Neural cell (in vitro differentiated cells): ENCODE data around the gene AGBL1. TPM values are rescaled to one million over a fixed set of nuclear protein-coding genes. Genes with fewer than 3 reads are reported as not detected.

Source experiments
- H2AFZ ChIP-seq: fragments of 200-600, 300-800 bp; sonication (generic), shearing (Covaris generic); 2 replicates; pipeline ENCODE4 v1.6.0; 2014; ENCODE audit warnings: low read depth, mild to moderate bottlenecking, antibody characterized with exemption, low read length, moderate library complexity
- H3F3A ChIP-seq: fragments of 200-600 bp; shearing (Covaris generic); 2 replicates; pipeline ENCODE4 v1.6.1; 2016; ENCODE audit warnings: mild to moderate bottlenecking, moderate library complexity, mixed read lengths, antibody characterized with exemption, low read length; ENCODE audit not compliant: insufficient read depth, poor library complexity, severe bottlenecking
- H3K27ac ChIP-seq: fragments of 200-600, 300-800 bp; sonication (generic), shearing (Covaris generic); 2 replicates; pipeline ENCODE4 v1.5.1; 2014; ENCODE audit warnings: mild to moderate bottlenecking, low read length, moderate library complexity
- H3K27me3 ChIP-seq: fragments of 300-800, 200-600 bp; sonication (generic), shearing (Covaris generic); 2 replicates; pipeline ENCODE4 v1.6.0; 2014; ENCODE audit warnings: mild to moderate bottlenecking, low read depth, low read length, moderate library complexity; ENCODE audit not compliant: insufficient read depth
- H3K36me3 ChIP-seq: fragments of 300-800, 200-600 bp; sonication (generic), shearing (Covaris generic); 2 replicates; pipeline ENCODE4 v1.5.1; 2014; ENCODE audit warnings: mild to moderate bottlenecking, antibody characterized with exemption, low read length, moderate library complexity; ENCODE audit not compliant: insufficient read depth
- H3K4me2 ChIP-seq: fragments of 300-800, 200-600 bp; sonication (generic), shearing (Covaris generic); 2 replicates; pipeline ENCODE4 v1.6.0; 2014; ENCODE audit warnings: mild to moderate bottlenecking, low read length
- H3K4me3 ChIP-seq: fragments of 300-800, 200-600 bp; sonication (generic), shearing (Covaris generic); 2 replicates; pipeline ENCODE4 v1.5.1; 2014; ENCODE audit warnings: mild to moderate bottlenecking, low read length, moderate library complexity
- H3K79me2 ChIP-seq: fragments of 200-600 bp; shearing (Covaris generic); replicated peaks from 2 replicates; pipeline ENCODE4 v1.6.0; 2014; ENCODE audit warnings: mild to moderate bottlenecking, low read length, moderate library complexity; ENCODE audit not compliant: insufficient read depth
- H3K9ac ChIP-seq: fragments of 300-800, 200-600 bp; sonication (generic), shearing (Covaris generic); 2 replicates; pipeline ENCODE4 v1.6.1; 2016; ENCODE audit warnings: mild to moderate bottlenecking, low read length, mixed read lengths
- H3K9me2 ChIP-seq: fragments of 200-600 bp; shearing (Covaris generic); 2 replicates; pipeline ENCODE4 v1.6.1; 2016; ENCODE audit warnings: mild to moderate bottlenecking, low read length, mixed read lengths; ENCODE audit not compliant: insufficient read depth
- H3K9me3 ChIP-seq: fragments of 200-600, 300-800 bp; sonication (generic), shearing (Covaris generic); 2 replicates; pipeline ENCODE4 v1.6.1; 2016; ENCODE audit warnings: mild to moderate bottlenecking, mixed run types, low read length, moderate library complexity, mixed read lengths
- H4K20me1 ChIP-seq: fragments of 200-600 bp; shearing (Covaris generic); 2 replicates; pipeline ENCODE4 v1.6.1; 2016; ENCODE audit warnings: mild to moderate bottlenecking, mixed run types; ENCODE audit not compliant: insufficient read depth
- CTCF ChIP-seq: fragments of 450-650 bp; IDR thresholded peaks from 2 replicates; pipeline ENCODE4 v1.5.1; 2014; ENCODE audit warnings: antibody characterized with exemption, mild to moderate bottlenecking, moderate library complexity; ENCODE audit not compliant: poor library complexity, severe bottlenecking
- EP300 ChIP-seq: fragments of 450-650 bp; conservative IDR thresholded peaks from 2 replicates; pipeline ENCODE4 v1.6.1; 2014; ENCODE audit warnings: antibody characterized with exemption, mild to moderate bottlenecking, moderate library complexity; ENCODE audit not compliant: poor library complexity, severe bottlenecking
- EZH2 ChIP-seq: fragments of 200-600, 300-800 bp; shearing (Covaris generic), sonication (generic); IDR thresholded peaks from 2 replicates; pipeline ENCODE4 v1.6.1; 2014; ENCODE audit warnings: antibody characterized with exemption, low read length, borderline replicate concordance, mild to moderate bottlenecking; ENCODE audit not compliant: insufficient read depth, poor library complexity, severe bottlenecking
- MXI1 ChIP-seq: fragments of 450-650 bp; conservative IDR thresholded peaks from 2 replicates; pipeline ENCODE4 v1.6.1; 2014; ENCODE audit warnings: antibody characterized with exemption, mild to moderate bottlenecking; ENCODE audit not compliant: poor library complexity, severe bottlenecking
- POLR2AphosphoS5 ChIP-seq: IDR thresholded peaks from 2 replicates; pipeline ENCODE4 v1.6.1; 2012
- RAD21 ChIP-seq: fragments of 450-650 bp; conservative IDR thresholded peaks from 2 replicates; pipeline ENCODE4 v1.6.1; 2014; ENCODE audit warnings: antibody characterized with exemption, mild to moderate bottlenecking, moderate library complexity
- REST ChIP-seq: IDR thresholded peaks from 2 replicates; pipeline ENCODE4 v1.6.1; 2012; ENCODE audit warnings: borderline replicate concordance
- SMC3 ChIP-seq: fragments of 450-650 bp; conservative IDR thresholded peaks from 2 replicates; pipeline ENCODE4 v1.6.1; 2014; ENCODE audit warnings: antibody characterized with exemption, mild to moderate bottlenecking, moderate library complexity; ENCODE audit not compliant: poor library complexity
- TAF1 ChIP-seq: IDR thresholded peaks from 2 replicates; pipeline ENCODE4 v1.6.1; 2012; ENCODE audit warnings: low read depth
- polyA plus RNA-seq: library from polyadenylated mRNA; depleted of rRNA; stranded (reverse); fragments of >200 nt; gene quantifications from 2 replicates; pipeline ENCODE4 v1.2.3, GENCODE V29; 2014

Gene AGBL1
- polyA plus RNA-seq, 1 donor from 2014 or later: 0.12 TPM

- Histone ChIP-seq H3K27me3 (no peaks in the 10 kb centered on the region), H3K4me2 (no peak overlapping the region), H2AFZ (no peak overlapping the region)
Measured at GRCh38 chr15:86762874-86763273, 683.2 kb downstream of the AGBL1 start.

GRCh38 chr15:86764021-86764420 is 684.4 kb downstream of the AGBL1 start:
- Histone ChIP-seq H3K27ac (no peak overlapping the region), H3K9ac (no peak overlapping the region), H3K9me3 (no peaks in the 10 kb centered on the region)

More at GRCh38 chr15:86762874-86763273, 683.2 kb downstream of the AGBL1 start:
- H3K36me3 ChIP-seq: no peaks in the 10 kb centered on the region
- no peak overlapping the region for H3K4me3 ChIP-seq
- H3K9me3 ChIP-seq: no peaks in the 10 kb centered on the region
- H3K9me2 ChIP-seq: no peaks in the 10 kb centered on the region
- no peak overlapping the region for H3K27ac ChIP-seq
- no peaks in the 10 kb centered on the region for H4K20me1 ChIP-seq
- H3K9ac ChIP-seq: no peak overlapping the region
- no peaks in the 10 kb centered on the region for H3K79me2 ChIP-seq
- H3F3A ChIP-seq: no peaks in the 10 kb centered on the region
- no peak for TF ChIP-seq CTCF
- TF ChIP-seq TAF1: no peak
- TF ChIP-seq RAD21: no peak
- TF ChIP-seq EZH2: no peak
- no peak for TF ChIP-seq REST
- TF ChIP-seq EP300: no peak
- no peak for TF ChIP-seq POLR2AphosphoS5
- no peak for TF ChIP-seq MXI1
- TF ChIP-seq SMC3: no peak

More at GRCh38 chr15:86764021-86764420, 684.4 kb downstream of the AGBL1 start:
- no peak overlapping the region for H3K4me3 ChIP-seq
- no peaks in the 10 kb centered on the region for H3K9me2 ChIP-seq
- H2AFZ ChIP-seq: no peak overlapping the region
- no peak for TF ChIP-seq TAF1
- no peak for TF ChIP-seq CTCF
- no peaks in the 10 kb centered on the region for H3K36me3 ChIP-seq
- no peaks in the 10 kb centered on the region for H3K27me3 ChIP-seq
- no peaks in the 10 kb centered on the region for H3K79me2 ChIP-seq
- no peaks in the 10 kb centered on the region for H4K20me1 ChIP-seq
- H3F3A ChIP-seq: no peaks in the 10 kb centered on the region
- H3K4me2 ChIP-seq: no peak overlapping the region
